ENCODE results near the gene NVL.
"Not testable (repeated sequence)": the region's sequence is repeated elsewhere in the genome, so short reads cannot be mapped to it uniquely, and the experiment has no call there.

The NVL gene

DNA sequence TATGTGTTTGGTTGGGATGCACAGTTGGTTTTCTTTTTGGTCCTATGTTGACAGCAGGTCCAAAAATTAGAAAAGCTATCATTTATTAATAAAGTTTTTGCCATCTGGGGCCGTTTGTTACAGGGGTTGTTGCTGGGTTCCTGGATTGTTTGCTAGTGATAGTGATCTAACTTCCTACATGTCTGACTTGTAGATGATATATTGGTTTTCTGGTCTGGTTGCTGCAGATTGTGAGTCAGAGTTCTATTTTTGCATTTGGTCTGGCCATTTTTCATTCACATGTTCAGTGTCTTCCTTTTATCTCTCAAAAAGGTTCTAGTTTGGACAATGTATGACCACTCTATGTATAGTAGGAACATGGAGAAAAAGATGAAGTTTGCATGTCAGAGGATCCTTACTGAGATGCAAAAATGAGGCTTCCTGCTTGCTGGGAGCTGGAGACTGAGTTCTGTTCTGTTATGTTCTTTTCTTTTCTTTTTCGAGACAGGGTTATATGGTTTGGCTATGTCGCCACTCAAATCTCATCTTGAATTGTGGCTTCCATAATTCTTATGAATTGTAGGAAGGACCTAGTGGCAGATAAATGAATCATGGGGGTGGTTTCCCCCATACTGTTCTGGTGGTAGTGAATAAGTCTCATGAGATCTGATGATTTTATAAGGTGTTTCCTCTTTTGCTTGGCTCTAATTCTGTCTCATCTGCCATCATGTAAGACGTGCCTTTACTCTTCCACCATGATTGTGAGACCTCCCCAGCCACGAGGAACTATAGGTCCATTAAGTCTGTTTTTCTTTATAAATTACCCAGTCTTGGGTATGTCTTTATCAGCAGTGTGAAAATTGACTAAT lies 4.2 kb upstream of the NVL start:
- no peak for DNase-seq (ENCODE audit: low read depth)

DNA sequence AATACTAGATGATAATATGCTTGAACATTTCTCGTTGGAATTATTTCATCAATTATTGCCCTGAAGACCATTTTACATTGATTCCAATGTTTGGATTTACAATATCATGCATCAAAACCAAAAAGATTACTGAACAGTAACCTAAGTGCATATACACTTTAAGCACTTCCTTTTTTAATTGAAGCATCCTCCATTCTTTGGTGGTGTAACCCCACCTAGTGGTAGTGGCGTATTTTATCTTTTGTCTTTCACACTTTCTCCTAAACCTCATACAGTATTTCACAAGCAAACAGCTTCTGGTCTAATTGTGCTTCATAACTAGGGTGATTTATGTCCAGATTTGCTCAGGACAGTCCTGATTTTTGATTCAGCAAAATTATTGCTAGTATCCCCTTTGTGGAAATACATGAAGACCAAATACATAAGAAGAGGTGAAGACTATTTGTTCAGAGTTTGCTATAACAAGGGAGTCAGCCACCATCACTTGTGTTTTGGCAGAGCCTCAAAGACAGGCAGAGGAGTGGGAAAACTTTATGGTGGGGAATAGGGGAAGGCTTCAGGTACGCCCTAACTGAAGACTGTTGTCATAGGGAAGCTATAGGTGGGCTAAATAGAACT lies 3.4 kb upstream of the NVL start:
- no peak for DNase-seq (ENCODE audit: low read depth)

DNA sequence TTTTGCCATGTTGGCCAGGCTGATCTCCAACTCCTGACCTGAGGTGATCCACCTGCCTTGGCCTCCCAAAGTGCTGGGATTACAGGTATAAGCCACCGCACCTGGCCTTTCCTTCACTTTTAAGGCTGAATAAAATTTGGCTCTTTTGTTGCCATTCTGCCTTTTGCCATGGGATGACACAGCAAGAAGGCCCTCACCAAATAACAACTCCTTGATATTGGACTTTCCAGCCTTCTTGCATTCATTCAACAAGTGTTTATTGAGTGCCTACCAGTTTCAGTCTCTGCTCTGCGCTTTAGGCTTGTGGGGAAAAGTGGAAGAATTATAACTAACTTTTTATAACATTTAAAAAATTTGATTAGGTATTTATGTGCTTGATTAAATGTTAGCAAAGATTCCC lies 1.9 kb upstream of the NVL start:
- DNase-seq (ENCODE audit: low read depth) = no peak

DNA sequence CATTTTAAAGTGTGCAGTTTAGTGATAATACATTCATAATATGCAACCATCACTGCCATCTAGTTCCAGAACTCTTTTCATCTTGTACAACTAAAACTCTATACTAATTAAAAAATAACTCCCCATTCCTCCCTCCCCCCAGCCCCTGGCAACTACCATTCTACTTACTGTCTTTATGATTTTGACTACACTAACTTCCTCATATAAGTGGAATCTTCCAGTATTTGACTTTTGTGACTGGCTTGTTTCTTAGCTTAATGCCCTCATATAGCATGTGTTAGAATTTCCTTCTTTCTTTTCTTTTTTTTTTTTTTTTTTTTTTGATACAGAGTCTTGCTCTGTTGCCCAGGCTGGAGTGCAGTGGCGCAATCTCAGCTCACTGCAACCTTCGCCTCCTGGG lies 1.4 kb upstream of the NVL start:
- no peak for DNase-seq (ENCODE audit: low read depth)

DNA sequence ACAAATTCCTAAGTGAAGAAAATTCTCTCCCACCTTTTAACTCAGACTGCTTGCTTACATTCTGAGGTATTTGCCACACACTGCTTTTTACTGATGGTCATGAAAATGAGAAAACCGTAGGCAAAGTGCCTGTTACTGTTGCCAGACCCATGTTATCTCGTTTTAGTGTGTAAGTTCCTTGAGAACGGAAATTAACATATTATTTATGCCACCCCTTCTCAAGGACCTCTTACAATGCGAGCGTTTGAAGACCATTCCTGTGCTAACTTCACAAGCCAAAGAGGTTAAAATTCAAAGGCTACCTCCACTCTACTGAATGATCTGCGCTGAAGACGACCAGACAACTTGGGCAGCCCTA lies 509 bp downstream of the NVL start:
- DNase-seq (ENCODE audit: low read depth) = no peak

DNA sequence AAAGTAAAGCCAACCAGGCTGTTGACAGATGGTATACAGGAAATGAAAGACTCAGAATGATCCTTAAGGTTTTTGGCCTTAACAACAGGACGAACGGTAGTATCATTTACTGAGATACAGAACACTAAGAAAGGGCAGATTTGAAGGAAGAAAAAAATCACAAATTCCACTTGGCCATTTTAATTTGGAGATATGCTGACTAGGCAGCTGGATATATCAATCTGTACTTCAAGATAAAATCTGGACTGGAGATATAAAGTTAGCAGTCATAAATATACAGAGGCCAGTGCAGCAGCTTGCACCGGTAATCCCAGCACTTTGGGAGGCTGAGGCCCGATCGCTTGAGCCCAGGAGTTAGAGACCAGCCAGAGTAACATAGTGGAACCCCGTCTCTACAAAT lies 1.3 kb downstream of the NVL start:
- DNase-seq (ENCODE audit: low read depth) = no peak

DNA sequence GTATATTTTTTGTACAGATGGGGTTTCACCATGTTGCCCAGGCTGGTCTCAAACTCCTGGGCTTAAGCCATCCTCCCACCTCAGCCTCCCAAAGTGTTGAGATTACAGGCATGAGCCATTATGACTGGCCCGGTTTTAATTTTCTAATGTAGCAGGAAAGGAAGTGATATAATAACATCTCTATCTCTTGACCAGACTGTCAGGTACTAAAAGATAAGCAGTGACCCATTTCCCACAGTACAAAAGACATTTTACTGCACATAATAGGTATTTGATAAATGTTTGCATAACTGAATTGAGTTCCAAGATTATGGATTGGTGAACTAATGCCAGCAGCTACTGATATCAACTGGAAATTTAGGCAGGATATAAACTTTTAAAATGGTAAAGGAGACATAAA lies 4.0 kb downstream of the NVL start:
- no peak for DNase-seq (ENCODE audit: low read depth)

DNA sequence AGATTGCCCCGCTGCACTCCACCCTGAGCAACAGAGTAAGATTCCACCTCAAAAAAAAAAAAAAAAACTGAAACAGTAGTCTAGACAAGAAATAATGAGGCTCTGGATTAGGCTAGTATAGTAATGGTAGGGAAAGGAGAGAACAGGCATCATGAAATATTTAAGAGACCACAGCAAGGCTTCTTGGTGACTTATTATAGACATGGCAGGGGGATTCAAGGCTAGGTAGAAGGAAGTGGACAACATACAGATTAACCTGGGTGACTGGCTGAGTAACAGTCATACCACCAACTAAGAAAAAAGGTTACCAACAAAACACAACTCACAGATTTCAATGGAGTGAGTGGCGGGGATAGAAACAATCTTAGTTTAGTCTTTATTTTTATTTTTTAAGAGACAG lies 8.3 kb downstream of the NVL start:
- DNase-seq (ENCODE audit: low read depth) = no peak

DNA sequence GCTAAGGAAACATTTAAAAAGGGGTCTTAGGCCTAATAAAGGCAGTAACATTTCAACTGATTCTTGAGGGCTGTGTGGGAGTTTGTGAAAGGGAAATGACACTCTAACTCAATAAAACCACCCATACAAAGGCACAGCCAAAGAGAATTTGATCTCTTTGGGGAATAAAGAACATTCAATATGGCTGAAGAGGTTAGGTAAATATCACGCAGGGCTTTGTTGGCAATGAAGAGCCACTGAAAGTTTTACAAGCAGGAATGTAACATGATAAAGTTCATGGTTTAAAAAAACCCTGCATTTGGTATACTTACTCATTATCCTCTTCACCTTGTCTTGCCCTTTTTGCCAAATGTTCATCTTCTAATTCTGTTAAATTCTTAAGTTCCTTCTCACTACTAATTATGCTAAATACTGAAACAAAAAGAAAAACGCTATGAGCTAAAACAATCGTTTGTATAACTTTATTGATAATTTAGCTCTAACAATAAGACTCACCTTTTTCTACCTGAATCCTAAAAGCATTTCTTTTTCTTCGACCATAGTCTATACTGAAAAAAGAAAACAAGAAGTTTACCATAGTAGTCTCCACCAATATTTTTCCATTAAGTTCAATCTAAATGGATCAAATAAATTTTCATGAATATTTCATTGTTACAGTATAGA lies 12.5 kb downstream of the NVL start:
- DNase-seq (ENCODE audit: low read depth) = no peak

DNA sequence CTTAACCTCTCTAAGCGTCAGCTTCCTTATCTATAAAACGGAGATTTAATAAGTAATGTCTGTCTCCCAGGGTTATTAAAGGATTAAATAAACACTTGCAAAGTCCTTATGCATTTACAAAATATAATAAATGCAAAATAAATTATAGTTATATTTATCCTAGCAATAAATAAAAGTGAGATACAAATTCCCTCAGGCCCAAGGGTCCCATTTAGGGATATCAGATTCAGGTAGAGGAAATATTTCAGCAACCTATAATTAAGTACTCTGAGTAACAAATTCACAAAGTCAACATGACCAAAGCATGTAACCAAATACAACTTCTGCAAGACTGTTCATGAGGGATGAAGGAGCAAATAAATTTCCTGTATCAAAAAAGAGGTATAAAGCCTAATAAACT lies 17.9 kb downstream of the NVL start:
- no peak for DNase-seq (ENCODE audit: low read depth)

DNA sequence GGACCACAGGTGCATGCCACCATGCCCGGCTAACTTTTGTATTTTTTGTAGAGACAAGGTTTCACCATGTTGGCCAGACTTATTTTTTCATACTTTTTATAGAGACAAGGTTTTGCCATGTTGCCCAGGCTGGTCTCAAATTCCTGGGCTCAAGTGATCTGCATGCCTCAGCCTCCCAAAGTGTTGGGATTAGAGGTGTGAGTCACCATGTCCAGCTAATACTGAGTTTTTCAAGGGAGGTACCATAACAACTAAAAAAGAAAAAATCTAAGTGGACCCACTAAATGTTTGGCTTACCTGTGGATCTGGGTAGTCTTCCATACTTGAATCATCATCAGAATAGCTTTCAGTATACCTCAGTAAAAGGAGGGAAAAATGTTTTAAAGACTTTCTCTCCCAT lies 18.5 kb downstream of the NVL start:
- not testable (repeated sequence) for DNase-seq (ENCODE audit: low read depth)

DNA sequence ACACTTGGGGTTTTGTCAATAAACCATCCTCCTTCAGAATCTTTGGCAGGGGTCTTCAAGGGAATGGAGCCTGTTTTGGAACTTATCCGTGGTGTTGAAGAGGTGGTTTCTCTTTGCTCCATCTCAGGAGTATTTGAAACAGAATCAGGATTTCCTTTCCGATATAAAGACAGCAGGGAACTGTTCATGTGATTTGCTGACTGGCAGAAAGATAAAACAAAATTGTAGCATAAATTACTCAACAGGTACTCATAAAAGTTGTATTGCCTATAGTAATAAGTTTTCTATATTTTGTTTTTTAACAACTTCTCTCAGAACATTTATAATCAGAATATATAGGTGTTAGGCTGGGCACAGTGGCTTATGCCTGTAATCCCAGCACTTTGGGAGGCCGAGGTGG lies 21.9 kb downstream of the NVL start:
- DNase-seq (ENCODE audit: low read depth) = no peak

DNA sequence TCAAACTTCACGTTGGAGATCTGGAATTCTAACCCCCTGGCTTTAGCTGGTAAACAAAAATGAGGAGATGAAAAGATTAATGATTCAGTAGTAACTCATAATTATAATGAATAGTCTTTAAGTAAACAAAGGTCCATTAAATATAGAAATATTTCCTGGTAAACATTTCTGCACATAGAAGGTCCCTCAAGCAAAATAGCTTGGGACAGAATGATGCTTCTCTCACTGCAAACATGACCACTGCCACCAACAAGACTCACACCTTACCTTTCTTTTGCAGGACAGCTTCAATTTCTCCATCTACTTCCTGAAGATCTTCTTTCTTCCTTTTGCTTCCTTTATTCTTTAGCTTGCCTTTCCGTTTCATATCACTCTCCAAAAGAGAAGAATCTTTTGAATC lies 25.2 kb downstream of the NVL start:
- DNase-seq (ENCODE audit: low read depth) = no peak

DNA sequence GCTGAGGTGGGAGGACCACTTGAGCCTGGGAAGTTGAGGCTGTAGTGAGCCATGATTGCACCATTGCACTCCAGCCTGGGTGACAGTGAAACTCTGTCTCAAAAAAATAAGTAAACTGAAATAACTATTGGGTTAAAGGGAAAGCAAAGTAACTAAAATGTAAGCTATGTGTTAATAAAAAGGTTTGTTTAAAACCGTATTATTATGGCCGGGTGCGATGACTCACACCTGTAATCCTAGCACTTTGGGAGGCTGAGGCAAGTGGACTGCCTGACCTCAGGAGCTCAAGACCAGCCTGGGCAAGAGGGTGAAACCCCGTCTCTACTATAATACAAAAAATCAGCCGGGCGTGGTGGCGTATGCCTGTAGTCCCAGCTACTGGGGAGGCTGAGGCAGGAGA lies 27.0 kb downstream of the NVL start:
- no peak for DNase-seq (ENCODE audit: low read depth)

DNA sequence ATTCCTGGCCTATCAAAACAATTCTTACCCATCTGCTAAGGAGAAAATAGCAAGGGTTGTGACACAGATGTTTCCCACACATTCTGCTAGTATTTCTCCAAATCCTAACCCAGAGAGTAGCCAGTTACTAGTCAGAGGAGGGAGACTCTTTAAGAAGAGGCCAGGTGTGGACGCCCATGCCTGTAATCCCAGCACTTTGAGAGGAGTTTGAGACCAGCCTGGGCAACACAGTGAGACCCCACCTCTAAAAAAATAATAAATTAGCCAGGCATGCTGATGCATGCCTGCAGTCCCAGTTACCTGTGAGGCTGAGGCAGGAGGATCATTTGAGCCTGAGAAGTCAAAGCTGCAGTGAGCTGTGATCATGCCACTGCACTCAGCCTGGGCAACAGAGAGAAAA lies 28.6 kb downstream of the NVL start:
- no peak for DNase-seq (ENCODE audit: low read depth)

DNA sequence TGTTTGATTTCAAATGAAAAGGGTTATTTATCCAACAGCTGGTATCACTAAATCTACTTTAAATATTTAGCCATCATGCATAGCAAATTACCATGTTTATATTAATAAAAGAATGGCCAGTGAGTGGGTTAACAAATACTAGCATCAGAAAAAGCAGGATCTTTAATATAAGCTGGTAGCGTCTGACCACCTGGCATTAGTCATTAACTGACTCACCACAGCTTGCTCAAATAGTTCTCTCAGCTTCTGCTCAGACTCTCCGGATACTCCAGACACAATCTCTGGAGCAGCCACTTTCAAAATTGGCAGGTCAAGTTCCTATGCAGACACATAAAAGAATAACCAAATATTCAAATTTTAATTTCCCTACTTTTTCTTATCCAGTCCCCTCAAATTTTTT lies 29.6 kb downstream of the NVL start:
- DNase-seq (ENCODE audit: low read depth) = no peak

DNA sequence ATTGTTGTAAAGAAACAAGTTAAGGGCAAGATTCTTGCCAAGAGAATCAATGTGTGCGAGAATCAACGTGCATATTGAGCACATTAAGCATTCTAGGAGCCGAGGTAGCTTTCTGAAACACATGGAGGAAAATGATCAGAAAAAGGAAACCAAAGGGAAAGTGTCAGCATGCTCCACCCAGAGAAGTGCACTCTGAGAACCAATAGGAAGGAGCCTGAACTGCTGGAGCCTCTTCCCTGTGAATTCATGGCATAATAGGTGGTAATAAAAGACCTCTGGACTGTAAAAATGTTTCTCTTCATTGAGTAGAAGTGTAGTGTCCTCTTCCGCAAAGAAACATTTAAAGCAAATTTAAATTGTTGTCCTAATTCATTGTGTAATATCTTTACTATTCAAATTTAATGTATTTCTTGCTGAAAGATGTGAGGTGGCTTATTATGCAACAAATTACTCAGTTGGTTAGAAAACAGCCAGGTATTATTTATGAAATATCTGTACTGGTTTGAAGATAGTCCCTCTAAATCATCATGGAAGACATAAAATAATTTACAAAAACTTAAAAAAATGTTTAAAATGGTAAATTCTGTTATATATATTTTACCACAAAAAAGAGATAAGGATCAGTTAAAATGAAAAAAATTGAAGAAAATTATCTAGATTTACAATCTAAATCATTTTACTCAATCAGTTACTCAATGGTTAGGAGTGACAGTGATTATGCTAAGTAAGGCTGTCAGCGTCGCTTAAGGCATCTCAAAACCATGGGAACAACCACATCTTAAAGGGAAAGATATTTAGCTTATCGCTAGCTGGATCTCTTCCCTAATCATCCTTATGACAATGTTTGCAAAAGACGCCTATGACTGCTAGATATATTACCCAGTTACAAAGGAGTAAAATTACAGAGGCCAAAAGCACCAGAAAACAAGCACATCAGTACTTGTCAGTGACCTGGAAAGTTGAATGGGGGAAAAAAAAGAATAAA lies 31.3 kb downstream of the NVL start:
- no peak for DNase-seq (ENCODE audit: low read depth)

DNA sequence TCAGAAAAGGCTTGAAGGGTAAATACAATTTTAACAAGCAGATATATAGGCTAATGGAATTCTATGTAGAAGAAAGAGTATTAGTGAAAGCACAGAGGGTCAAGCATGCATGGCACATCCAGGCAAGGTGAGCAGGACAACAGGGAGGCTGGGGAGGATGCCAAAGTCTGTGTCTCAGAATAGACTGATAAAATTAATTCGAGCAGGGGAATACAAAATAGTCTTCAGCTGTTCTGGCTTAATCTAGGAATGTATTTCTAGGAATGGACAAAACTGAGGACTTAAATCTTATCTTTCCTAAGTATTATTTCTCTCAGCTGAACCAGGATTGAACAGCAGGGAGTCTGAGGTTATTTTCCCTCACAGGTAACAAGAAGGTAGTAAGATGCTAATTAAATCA lies 35.2 kb downstream of the NVL start:
- DNase-seq (ENCODE audit: low read depth) = no peak

DNA sequence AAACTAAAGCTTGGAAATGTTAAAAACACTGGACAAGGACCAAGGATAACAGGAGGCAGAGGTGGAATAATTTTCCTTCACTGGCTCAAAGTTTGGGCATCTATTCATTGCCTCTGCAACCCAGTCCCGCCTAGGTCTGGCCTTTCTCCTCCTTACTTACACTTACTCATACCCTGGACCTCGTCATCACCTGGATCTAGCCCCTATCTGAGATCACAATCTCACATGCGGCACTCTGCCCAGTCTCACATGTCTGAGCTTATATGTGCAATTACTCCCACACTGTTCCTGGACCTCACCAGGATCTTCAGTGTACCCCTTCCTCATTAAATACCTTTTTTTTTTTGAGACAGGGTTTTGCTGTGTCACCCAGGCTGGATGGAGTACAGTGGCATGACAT lies 37.6 kb downstream of the NVL start:
- no peak for DNase-seq (ENCODE audit: low read depth)

DNA sequence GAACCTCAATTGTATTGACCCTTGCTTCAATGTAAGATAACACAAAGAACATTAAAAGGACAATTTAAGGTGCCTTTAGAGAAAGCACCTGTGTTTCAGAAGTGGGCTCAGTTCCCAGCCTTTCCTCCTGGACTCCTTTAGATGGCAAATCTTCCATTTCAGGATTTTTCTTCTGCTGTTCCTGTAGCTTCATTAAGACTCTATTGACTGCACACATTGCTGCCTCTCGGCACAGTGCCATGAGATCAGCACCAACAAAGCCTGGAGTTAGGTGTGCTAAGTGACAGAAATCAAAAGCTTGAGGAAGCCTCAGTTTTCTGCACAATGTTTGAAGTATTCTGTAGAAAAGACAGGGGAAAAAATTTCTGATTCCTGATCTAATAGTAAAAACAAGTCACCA lies 40.6 kb downstream of the NVL start:
- DNase-seq (ENCODE audit: low read depth) = no peak

DNA sequence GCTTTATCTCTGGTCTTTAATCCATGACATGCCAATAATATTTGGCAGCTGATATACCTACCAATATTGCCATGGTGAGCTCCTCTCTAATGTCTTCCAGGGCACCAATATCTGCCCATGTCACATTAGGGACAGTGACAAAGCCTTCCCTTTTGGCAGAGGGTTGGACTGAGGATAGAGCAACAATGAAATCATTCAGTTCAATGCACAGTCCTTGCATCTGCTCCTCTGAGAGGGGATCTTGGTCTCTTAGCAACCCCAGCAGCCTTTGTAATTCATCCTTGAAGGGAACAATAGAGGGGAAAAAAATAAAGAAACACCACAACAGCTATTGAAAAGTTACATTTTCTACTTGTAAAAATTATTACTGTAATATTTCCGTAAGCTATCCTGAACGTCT lies 42.3 kb downstream of the NVL start:
- DNase-seq (ENCODE audit: low read depth) = no peak

DNA sequence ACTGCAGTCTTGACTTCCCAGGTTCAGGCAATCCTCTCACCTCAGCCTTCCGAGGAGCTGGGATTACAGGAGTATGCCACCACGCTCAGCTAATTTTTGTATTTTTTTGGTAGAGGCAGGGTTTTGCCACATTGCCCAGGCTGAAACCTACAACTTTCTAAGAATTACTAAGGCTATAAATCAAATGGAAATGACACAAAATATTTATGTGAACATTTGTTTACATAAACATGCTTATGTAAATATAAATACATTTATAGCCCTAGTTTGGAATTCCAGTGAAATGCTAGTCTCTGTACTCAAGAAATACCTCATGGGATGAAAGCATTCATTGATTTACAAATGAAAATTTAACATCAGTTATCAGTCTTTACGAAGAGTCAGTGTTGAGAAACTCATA lies 47.8 kb downstream of the NVL start:
- no peak for DNase-seq (ENCODE audit: low read depth)

All from stimulated activated CD8-positive, alpha-beta memory T cell treated with anti-CD3 and anti-CD28 coated beads, Interleukin-12 subunit alpha, Interleukin-12 subunit beta, amount 100 ng/mL, for 4 hours (primary cell).